KMS-11 (cell line): ENCODE results near the gene JMJD6.

Experiments
- H2AFZ ChIP-seq: fragments of 200-600 bp; sonication (generic); 2 replicates; pipeline ENCODE4 v1.6.1; 2016; ENCODE audit warnings: antibody characterized with exemption, mixed run types, low read depth
- H3K27ac ChIP-seq: fragments of 200-600 bp; sonication (generic); 2 replicates; pipeline ENCODE4 v1.6.1; 2016; ENCODE audit warnings: mild to moderate bottlenecking, mixed run types
- H3K27me3 ChIP-seq: fragments of 200-600 bp; sonication (generic); 2 replicates; pipeline ENCODE4 v1.6.1; 2017; ENCODE audit warnings: mild to moderate bottlenecking, low read depth, mixed run types, moderate library complexity; ENCODE audit not compliant: insufficient read depth
- H3K36me3 ChIP-seq: fragments of 200-600 bp; sonication (generic); 2 replicates; pipeline ENCODE4 v1.6.1; 2017; ENCODE audit warnings: mild to moderate bottlenecking, mixed run types; ENCODE audit not compliant: insufficient read depth
- H3K4me1 ChIP-seq: fragments of 200-600 bp; sonication (generic); 2 replicates; pipeline ENCODE4 v1.6.1; 2016; ENCODE audit warnings: mild to moderate bottlenecking, low read depth, mixed run types; ENCODE audit not compliant: poor library complexity, severe bottlenecking
- H3K4me2 ChIP-seq: fragments of 200-600 bp; sonication (generic); 2 replicates; pipeline ENCODE4 v1.7.0; 2016; ENCODE audit warnings: mild to moderate bottlenecking, mixed run types
- H3K4me3 ChIP-seq: fragments of 200-600 bp; sonication (generic); IDR thresholded peaks from 2 replicates; pipeline ENCODE4 v1.6.1; 2017; ENCODE audit warnings: low read depth, low read length, mixed read lengths; ENCODE audit not compliant: insufficient read depth
- H3K79me2 ChIP-seq: fragments of 200-600 bp; sonication (generic); 2 replicates; pipeline ENCODE4 v1.6.1; 2016; ENCODE audit warnings: low read depth, mixed run types; ENCODE audit not compliant: insufficient read depth
- H3K9ac ChIP-seq: fragments of 200-600 bp; sonication (generic); 2 replicates; pipeline ENCODE4 v1.6.1; 2016; ENCODE audit warnings: mild to moderate bottlenecking, mixed run types
- H4K20me1 ChIP-seq: fragments of 200-600 bp; sonication (generic); 2 replicates; pipeline ENCODE4 v1.6.1; 2016; ENCODE audit warnings: mild to moderate bottlenecking, mixed run types; ENCODE audit not compliant: insufficient read depth
- TF ChIP-seq, protein P1 (sequence below): fragments of 200-600 bp; sonication (generic); conservative IDR thresholded peaks from 2 replicates; pipeline ENCODE4 v1.6.1; 2017; ENCODE audit warnings: low read depth, mild to moderate bottlenecking, antibody characterized with exemption, low read length, moderate library complexity, mixed read lengths

JMJD6 gene

DNA sequence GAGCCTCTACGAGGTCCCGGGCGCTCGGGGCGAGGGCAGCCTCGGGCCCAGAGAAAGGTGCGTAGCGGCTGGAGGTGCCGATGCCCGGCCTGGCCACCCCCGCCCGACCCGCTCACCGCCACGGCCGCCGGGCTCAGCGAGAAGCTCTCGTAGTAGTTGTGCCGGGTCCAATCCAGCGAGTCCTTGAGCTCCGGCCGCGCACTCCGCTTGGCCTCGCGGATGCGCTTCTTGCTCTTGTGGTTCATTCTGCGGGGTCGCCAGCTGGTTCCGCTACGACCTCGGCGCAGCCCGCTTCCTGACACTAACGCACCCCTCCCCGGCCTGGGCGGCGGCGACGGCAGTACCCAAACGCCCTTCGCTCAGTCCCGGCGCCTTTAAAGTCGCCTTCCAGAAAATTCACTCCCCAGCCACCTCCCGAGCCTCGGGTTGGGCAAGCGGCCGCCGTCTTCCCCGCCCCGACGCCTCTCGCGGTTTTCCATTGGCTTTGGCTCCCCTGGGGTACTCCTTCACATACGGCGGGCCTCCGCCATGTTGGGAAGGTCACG lies at the start of gene JMJD6:
Gene JMJD6 (minus strand): TSS at position 376 of the 545 bp plus-strand sequence. CDS start 131 bp downstream, at position 245.
- H3K27me3 ChIP-seq: no peaks in the 10 kb centered on the region
- peak within 1 kb of the TSS; percentile 97 for H3K9ac ChIP-seq
- peaks cover 84% of the 10 kb centered on the region for H3K79me2 ChIP-seq
- peak within 1 kb of the TSS; percentile 98 for H3K27ac ChIP-seq
- H4K20me1 ChIP-seq: peaks cover 8% of the 10 kb centered on the region; the same call in 1 of the 2 replicates
- peak within 1 kb of the TSS; percentile 48 for H2AFZ ChIP-seq
- TF ChIP-seq, protein P1, sequence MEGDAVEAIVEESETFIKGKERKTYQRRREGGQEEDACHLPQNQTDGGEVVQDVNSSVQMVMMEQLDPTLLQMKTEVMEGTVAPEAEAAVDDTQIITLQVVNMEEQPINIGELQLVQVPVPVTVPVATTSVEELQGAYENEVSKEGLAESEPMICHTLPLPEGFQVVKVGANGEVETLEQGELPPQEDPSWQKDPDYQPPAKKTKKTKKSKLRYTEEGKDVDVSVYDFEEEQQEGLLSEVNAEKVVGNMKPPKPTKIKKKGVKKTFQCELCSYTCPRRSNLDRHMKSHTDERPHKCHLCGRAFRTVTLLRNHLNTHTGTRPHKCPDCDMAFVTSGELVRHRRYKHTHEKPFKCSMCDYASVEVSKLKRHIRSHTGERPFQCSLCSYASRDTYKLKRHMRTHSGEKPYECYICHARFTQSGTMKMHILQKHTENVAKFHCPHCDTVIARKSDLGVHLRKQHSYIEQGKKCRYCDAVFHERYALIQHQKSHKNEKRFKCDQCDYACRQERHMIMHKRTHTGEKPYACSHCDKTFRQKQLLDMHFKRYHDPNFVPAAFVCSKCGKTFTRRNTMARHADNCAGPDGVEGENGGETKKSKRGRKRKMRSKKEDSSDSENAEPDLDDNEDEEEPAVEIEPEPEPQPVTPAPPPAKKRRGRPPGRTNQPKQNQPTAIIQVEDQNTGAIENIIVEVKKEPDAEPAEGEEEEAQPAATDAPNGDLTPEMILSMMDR: no peak
- H3K4me3 ChIP-seq: no peak within 1 kb of the TSS
- H3K4me2 ChIP-seq: peak within 1 kb of the TSS; percentile 89
- peaks cover 47% of the 10 kb centered on the region for H3K4me1 ChIP-seq
- peaks cover 10% of the 10 kb centered on the region; the same call in 1 of the 2 replicates for H3K36me3 ChIP-seq

DNA sequence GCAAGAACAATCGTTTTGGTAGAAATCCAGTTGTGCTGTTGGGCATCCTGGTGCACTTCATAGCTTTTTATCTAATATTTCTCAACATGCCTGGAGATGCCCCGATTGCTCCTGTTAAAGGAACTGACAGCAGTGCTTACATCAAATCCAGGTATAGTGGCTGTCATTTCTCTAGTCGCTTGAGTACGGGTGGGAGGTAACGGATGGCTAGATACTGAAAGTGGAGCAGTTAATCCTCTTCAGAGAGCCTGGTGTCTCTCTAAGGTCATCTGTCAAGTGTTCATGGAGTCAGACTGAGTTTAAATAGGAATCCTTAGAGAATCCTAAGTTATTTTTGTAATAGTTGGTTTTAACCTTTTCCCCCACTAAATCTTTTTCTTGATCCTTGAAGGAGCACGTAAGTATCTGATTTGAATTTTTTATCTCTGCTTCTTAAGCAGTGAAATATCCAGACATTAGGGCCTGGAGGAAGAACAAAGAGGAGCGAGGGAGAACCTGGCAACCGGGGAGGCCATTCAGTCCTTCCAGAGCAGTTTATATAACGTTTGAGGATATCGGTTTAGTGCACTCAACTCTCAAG lies 48.7 kb upstream of the JMJD6 start:
- H3K27me3 ChIP-seq: no peaks in the 10 kb centered on the region
- no peak overlapping the region for H3K4me3 ChIP-seq
- H4K20me1 ChIP-seq: no peaks in the 10 kb centered on the region
- H3K4me1 ChIP-seq: peaks cover 42% of the 10 kb centered on the region
- H3K27ac ChIP-seq: no peak overlapping the region
- no peak overlapping the region for H3K9ac ChIP-seq
- TF ChIP-seq, protein P1: no peak
- no peak overlapping the region for H3K4me2 ChIP-seq
- no peaks in the 10 kb centered on the region for H3K79me2 ChIP-seq
- no peak overlapping the region for H2AFZ ChIP-seq
- peaks cover 4% of the 10 kb centered on the region; the same call in 1 of the 2 replicates for H3K36me3 ChIP-seq

DNA sequence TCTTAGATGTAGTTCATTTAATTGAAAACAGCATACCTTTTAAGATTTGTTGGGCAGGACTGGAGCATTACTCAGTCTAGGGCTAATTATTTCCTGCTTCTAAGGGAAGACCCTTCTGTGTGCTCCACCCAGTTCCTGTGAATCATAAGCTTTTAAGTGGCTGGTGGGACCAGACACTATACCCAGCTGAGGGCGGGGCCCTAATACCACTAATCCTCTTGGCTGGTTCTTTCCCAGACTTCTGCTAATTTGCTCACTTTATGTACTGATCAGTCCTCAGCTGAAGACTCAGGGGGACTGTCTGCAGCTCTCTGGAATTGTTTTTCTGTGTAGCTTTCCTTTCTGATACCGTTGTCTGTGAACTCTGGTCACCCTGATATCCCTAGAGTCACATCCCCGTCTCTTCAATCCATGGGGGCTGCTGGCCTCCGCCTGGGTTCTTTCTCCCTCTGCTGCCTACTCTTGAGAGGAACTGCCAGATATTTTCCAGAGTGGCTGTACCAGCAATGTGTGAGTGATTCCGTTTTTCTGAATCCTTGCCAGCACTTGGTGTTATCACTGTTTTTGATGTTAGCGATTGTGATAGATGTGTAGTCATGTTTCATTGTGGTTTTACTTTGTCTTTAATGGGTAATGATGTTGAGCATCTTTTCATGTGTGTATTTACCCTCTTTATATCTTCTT lies 46.6 kb upstream of the JMJD6 start:
- no peak overlapping the region for H2AFZ ChIP-seq
- H3K4me1 ChIP-seq: peaks cover 24% of the 10 kb centered on the region
- no peaks in the 10 kb centered on the region for H3K79me2 ChIP-seq
- no peak overlapping the region for H3K9ac ChIP-seq
- H3K27ac ChIP-seq: 0 out of 2 replicates have a peak overlapping the region, but pooled peaks have one; percentile 20
- no peaks in the 10 kb centered on the region for H4K20me1 ChIP-seq
- no peak overlapping the region for H3K4me2 ChIP-seq
- H3K36me3 ChIP-seq: peaks cover 4% of the 10 kb centered on the region; the same call in 1 of the 2 replicates
- no peak overlapping the region for H3K4me3 ChIP-seq
- TF ChIP-seq, protein P1: no peak
- H3K27me3 ChIP-seq: no peaks in the 10 kb centered on the region

DNA sequence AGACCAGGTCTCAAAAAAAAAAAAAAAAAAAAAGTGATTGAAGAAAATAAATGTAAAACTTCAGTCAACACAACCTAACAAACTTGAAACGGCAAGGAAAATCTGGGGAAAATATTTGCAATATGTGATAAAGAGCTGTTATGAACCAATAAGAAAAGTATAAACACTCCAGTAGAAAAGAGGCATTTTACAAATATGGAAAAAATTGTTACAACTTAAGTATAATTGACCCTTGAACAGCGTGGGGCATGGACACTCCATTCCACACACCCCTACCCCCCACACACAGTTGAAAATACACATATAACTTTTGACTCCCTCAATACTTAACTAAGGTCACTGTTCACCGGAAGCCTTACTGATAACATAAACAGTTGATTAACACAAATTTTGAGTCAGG lies 32.2 kb upstream of the JMJD6 start:
- Histone ChIP-seq H3K9ac (no peak overlapping the region), H3K27me3 (no peaks in the 10 kb centered on the region), H3K79me2 (no peaks in the 10 kb centered on the region), H3K36me3 (no peaks in the 10 kb centered on the region), H3K4me1 (peaks cover 2% of the 10 kb centered on the region), H2AFZ (no peak overlapping the region), H4K20me1 (no peaks in the 10 kb centered on the region), H3K4me2 (no peak overlapping the region), H3K4me3 (no peak overlapping the region), H3K27ac (no peak overlapping the region)
- TF ChIP-seq, protein P1: no peak
